Measurements from ENCODE around the gene FAM50A.

The FAM50A gene

DNA sequence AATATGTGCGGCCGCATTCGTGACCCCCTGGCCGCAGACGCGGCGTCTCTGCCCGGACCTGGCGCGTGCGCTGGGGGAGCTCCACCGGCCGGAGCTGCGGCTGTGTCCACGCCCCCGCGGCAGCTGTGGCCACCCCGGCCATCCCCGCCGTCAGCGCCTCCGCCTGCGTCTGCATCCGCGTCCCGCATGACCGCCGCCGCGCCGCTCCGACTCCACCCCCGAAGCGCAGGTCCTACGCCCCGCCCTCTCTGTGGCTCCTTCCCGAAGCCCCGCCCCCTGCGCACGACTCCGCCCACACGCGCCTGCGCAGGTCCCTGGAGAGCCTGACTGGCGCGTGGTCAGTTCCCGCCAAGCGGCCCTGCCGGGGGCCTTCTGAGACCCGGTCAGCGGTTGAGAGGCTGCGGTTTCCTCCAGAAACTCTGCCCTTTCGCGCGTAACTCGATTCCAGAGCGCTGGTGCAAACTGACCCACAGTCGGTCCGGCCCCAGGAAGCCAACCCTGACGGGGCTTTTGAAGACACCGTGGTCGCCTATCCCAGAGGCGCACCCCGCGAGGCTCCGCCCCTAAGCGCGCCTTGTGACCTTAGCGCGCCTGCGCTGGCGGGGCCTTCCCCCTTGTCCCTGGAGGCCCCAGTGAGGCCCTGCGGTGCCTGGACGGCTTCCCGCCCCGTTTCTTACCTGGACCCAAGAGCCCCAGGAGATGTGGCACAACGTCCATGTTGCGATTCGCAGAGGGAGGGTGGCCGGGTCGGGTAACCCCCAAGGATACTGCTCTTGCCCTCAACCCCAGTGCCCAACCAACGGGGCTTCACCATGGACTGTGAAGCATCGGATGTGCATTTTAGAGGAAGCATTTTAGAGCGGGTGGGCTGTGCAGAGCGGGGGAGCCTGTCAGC, 35.0 kb downstream of the FAM50A start, which contains the start of gene LAGE3:
TSS of gene LAGE3 (minus strand) at position 554 of the 895 bp plus-strand sequence. CDS start at position 188, 366 bp downstream.
- TF ChIP-seq CTCF (IDR thresholded peaks at IDR 0.05; ENCODE audit: low read depth, low read length, missing control alignments): no peak
- DNase-seq (ENCODE audit: low read depth): peak; percentile 59
- in situ Hi-C loops (cut with HindIII; ENCODE audit: low sequenced_read_pairs): no loop called here
- H3K4me3 ChIP-seq (ENCODE audit: low read depth, low read length): peak within 1 kb of the TSS; percentile 37

DNA sequence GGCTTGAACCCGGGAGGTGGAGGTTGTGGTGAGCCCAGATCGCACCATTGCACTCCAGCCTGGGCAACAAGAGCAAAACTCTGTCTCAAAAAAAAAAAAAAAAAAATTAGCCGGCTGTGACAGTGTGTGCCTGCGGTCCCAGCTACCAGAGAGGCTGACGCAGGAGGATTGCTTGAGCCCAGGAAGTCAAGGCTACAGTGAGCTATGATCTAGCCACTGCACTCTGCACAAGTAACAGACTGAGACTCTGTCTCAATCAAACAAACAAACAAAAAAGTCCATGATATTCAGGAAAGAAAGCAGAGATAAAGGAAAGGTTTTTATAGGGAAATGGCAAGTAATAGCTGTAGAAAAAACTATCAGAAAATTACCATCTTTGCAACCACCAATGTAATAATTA, 37.3 kb downstream of the FAM50A start:
- in situ Hi-C loops (cut with HindIII; ENCODE audit: low sequenced_read_pairs): no loop called here
- no peak for TF ChIP-seq CTCF (IDR thresholded peaks at IDR 0.05; ENCODE audit: low read depth, low read length, missing control alignments)
- no peak overlapping the region for H3K4me3 ChIP-seq (ENCODE audit: low read depth, low read length)
- DNase-seq (ENCODE audit: low read depth): no peak

DNA sequence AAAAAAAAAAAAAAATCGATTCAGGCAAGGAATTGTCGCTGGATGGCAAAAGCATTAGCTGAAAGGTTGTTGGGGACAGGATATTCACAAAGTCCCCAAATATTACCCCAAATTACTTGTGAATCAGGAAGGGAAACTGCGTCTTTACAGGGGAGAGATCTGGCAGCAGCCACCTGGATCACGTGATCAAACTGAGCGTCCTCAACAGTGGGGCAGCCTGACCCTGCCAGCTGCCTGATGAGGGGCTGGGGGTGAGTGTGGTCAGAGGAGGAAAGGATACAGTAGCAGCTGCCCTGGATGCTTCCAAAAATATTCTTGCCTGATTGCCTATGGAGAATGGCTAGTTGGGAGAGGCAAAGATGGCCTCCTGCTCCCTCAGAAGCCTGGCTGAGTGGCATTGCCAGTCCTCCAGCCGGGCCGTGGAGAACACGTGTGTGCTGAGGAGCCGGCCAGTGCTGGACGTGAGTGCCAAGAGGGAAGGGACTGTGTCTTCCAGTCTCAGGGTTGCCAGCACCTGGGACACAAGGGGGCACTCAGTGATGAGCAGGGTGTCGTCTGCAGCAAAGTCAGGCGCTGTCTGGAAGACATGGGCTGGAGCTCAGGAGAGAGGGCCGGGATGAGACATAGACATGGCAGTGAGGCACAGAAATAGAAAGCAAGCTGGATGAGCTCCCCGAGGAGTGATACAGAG, 38.1 kb downstream of the FAM50A start:
- DNase-seq (ENCODE audit: low read depth): no peak
- in situ Hi-C loops (cut with HindIII; ENCODE audit: low sequenced_read_pairs): no loop called here
- H3K4me3 ChIP-seq (ENCODE audit: low read depth, low read length): no peak overlapping the region
- TF ChIP-seq CTCF (IDR thresholded peaks at IDR 0.05; ENCODE audit: low read depth, low read length, missing control alignments): no peak

GRCh38 chrX:154482786-154483185, 38.8 kb downstream of the FAM50A start:
- DNase-seq (ENCODE audit: low read depth): no peak
- in situ Hi-C loops (cut with HindIII; ENCODE audit: low sequenced_read_pairs): no loop called here
- H3K4me3 ChIP-seq (ENCODE audit: low read depth, low read length): no peak overlapping the region
- TF ChIP-seq CTCF (IDR thresholded peaks at IDR 0.05; ENCODE audit: low read depth, low read length, missing control alignments): no peak

GRCh38 chrX:154483325-154483724, 39.4 kb downstream of the FAM50A start:
- no peak for TF ChIP-seq CTCF (IDR thresholded peaks at IDR 0.05; ENCODE audit: low read depth, low read length, missing control alignments)
- in situ Hi-C loops (cut with HindIII; ENCODE audit: low sequenced_read_pairs): no loop called here
- no peak overlapping the region for H3K4me3 ChIP-seq (ENCODE audit: low read depth, low read length)
- DNase-seq (ENCODE audit: low read depth): no peak

DNA sequence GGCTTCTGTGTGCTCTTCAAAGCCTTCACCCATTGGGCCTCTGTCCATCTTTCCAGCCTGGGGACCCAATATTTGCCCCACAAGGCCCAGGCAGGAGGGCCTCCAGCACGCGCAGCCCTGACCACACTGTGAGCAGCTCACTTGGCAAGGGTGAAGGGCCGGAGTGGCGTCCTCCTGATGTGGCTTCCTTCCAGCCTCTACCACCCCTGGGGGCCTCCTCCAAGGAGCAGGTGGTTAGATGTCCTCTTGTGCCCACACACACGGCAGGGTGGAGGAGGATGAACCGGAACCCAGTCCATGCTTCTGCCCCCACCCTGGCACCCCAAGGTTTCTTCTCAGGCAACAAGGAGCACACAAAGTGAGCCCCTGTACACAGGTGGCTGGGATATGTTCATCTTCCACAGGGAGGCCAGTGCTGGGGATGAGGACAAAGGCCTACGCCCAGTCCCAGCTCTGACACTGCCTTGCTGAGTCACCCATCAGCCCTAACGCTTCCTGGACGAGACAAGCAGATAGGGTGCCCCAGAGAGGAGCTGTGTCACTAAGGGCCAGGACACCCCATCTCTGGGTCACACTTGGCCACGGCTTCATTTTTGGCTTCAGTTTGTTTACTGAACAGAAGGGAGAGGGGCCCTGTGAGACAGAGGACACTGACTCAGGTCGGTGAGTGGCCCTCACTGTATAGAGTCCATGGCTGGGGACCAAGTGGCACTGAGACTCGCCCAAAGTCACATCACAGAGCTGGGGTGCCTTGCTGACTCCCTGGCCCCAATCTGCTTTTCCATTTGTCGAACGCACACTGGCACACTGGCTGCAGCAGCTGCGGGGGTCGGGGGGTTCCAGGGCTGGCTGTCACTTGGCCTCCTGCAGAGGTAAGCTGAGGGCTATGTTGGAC, 40.6 kb downstream of the FAM50A start:
- H3K4me3 ChIP-seq (ENCODE audit: low read depth, low read length): no peak overlapping the region
- TF ChIP-seq CTCF (IDR thresholded peaks at IDR 0.05; ENCODE audit: low read depth, low read length, missing control alignments): no peak
- no peak for DNase-seq (ENCODE audit: low read depth)
- in situ Hi-C loops (cut with HindIII; ENCODE audit: low sequenced_read_pairs): loop anchor here (5.0 kb wide), 1 partner anchor 37 kb away; no protein-coding TSS in a partner anchor

All from astrocyte of the cerebellum (primary cell).